ENCODE measurements around the gene MPLKIP. TPM values are rescaled to one million over a fixed set of nuclear protein-coding genes. Genes with fewer than 3 reads are reported as not detected.

Gene MPLKIP
- total RNA-seq, 1 experiment from 2014 or later: 43.8 TPM

DNA sequence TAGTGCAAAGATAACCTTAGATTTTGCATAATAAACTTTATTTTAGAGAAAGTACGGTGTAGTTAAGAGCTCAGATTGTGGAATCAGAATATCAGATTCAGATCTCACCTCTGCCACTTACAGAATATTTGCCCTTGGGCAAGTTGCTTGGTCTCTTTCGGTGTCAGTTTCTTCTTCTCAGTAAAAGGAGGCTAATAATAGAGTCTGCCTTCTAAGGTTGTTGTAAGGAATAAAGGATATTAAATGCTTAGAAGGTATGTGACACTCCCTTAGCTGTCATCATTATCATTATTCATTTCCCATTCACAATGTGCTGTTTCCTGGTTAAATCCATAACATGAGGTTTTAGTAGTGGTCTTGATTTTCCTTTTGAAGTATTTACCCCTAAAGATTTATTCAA lies 42.2 kb downstream of the MPLKIP start:
- ChIA-PET CTCF (no interaction called here), POLR2A (ENCODE audit: low non-redundant PET) (no interaction called here)
- H3K27ac ChIP-seq (ENCODE audit: low read depth, low read length, poor library complexity, severe bottlenecking): no peak overlapping the region
- H3K27me3 ChIP-seq (replicated peaks; ENCODE audit: insufficient read depth, low read depth, low read length, poor library complexity): no peaks in the 10 kb centered on the region
- intact Hi-C loops (cut with micrococcal nuclease; ENCODE audit: unreplicated experiment): no loop called here
- no TSS peak for BruUV-seq (replicated peaks)
- DNase-seq (ENCODE audit: low spot score): no peak
- H3K4me1 ChIP-seq (ENCODE audit: insufficient read depth, low read length, poor library complexity, severe bottlenecking): peaks cover 13% of the 10 kb centered on the region
- no peak overlapping the region for H3K4me3 ChIP-seq (ENCODE audit: low read depth, low read length, poor library complexity, severe bottlenecking)
- peaks cover 57% of the 10 kb centered on the region for H3K36me3 ChIP-seq (ENCODE audit: insufficient read depth, low read length, poor library complexity, severe bottlenecking)
- H3K9me3 ChIP-seq (ENCODE audit: low read depth, low read length, poor library complexity, severe bottlenecking): no peaks in the 10 kb centered on the region
- TF ChIP-seq EZH2 (IDR thresholded peaks at IDR 0.05; ENCODE audit: borderline replicate concordance, low read depth, low read length, poor library complexity, severe bottlenecking): no peak
- TF ChIP-seq, protein P1, sequence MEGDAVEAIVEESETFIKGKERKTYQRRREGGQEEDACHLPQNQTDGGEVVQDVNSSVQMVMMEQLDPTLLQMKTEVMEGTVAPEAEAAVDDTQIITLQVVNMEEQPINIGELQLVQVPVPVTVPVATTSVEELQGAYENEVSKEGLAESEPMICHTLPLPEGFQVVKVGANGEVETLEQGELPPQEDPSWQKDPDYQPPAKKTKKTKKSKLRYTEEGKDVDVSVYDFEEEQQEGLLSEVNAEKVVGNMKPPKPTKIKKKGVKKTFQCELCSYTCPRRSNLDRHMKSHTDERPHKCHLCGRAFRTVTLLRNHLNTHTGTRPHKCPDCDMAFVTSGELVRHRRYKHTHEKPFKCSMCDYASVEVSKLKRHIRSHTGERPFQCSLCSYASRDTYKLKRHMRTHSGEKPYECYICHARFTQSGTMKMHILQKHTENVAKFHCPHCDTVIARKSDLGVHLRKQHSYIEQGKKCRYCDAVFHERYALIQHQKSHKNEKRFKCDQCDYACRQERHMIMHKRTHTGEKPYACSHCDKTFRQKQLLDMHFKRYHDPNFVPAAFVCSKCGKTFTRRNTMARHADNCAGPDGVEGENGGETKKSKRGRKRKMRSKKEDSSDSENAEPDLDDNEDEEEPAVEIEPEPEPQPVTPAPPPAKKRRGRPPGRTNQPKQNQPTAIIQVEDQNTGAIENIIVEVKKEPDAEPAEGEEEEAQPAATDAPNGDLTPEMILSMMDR (conservative IDR thresholded peaks at IDR 0.05; ENCODE audit: low read depth, low read length): no peak

DNA sequence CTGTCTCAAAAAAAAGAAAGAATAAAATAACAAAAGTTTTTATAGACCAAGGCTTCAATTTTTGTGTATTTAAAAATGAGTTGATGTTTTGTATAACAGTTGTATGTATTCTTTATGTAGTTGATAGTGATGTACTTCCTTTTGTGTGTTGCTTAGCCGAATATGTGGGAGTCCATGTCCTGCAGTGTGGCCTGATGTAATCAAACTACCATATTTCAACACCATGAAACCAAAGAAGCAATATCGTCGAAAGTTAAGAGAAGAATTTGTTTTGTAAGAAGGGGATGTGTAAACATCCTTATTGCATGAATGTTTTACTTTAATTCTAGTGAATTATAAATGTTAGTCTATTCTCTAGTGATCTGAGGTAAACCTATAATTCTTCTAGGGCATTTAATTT lies 56.6 kb downstream of the MPLKIP start:
- H3K27me3 ChIP-seq (replicated peaks; ENCODE audit: insufficient read depth, low read depth, low read length, poor library complexity): no peaks in the 10 kb centered on the region
- TF ChIP-seq, protein P1 (conservative IDR thresholded peaks at IDR 0.05; ENCODE audit: low read depth, low read length): no peak
- no TSS peak for BruUV-seq (replicated peaks)
- DNase-seq (ENCODE audit: low spot score): no peak
- no peaks in the 10 kb centered on the region for H3K9me3 ChIP-seq (ENCODE audit: low read depth, low read length, poor library complexity, severe bottlenecking)
- no peak overlapping the region for H3K4me3 ChIP-seq (ENCODE audit: low read depth, low read length, poor library complexity, severe bottlenecking)
- intact Hi-C loops (cut with micrococcal nuclease; ENCODE audit: unreplicated experiment): no loop called here
- ChIA-PET POLR2A (ENCODE audit: low non-redundant PET) (no interaction called here), CTCF (no interaction called here)
- peaks cover 5% of the 10 kb centered on the region for H3K4me1 ChIP-seq (ENCODE audit: insufficient read depth, low read length, poor library complexity, severe bottlenecking)
- H3K36me3 ChIP-seq (ENCODE audit: insufficient read depth, low read length, poor library complexity, severe bottlenecking): peaks cover 9% of the 10 kb centered on the region
- peak overlapping the region; percentile 35 for H3K27ac ChIP-seq (ENCODE audit: low read depth, low read length, poor library complexity, severe bottlenecking)

Other genes starting within 250 kb of the MPLKIP start
- 54.2 and 56.6 TPM in 2 replicates for gene CDK13, start 184.4 kb downstream of the MPLKIP start, total RNA-seq (2021)
- 1.5 and 2.5 TPM in 2 replicates for gene SUGCT, start 383 bp upstream of the MPLKIP start, total RNA-seq (2021)

Measured in A673 (cell line).